ENCODE data around the gene SLC8A3.

The SLC8A3 gene

DNA sequence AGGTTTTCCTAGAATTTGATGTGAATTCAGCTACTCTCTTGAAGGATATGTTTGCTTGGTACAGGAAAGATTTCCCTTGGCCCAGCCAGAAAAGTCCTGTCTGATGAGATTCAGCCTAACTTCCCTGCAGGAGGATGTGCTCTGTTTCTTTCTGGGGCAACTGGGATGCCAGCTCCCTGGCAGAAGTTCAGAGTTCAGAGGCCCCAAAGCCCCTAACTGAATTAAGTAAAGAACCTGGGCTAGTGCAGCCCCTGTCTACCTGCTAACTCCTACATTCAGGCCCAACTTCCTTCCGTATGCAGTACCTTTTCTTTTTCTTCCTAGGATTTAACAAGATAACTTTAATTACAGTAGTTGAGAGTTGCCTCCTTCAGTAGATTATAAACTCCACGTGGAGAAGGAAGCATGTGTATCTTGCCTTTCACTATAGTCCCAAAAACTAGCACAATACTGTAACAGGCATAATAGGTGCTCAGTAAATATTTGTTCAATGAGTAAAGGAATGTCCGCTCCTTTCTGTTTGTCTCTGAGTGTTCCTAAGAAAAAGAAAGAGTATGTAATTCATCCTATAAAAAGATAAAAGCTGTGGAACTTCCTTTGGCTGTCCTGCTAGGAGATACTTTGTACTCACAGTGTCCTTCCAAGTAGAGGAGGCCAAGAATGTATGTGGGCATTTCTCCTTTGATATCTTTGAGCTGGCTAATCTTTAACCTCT, 141.0 kb downstream of the SLC8A3 start:
- no peak for DNase-seq (ENCODE audit: low spot score)
- H3K4me1 ChIP-seq (ENCODE audit: insufficient read depth, poor library complexity, severe bottlenecking) = no peaks in the 10 kb centered on the region
- no peaks in the 10 kb centered on the region for H3K36me3 ChIP-seq (ENCODE audit: low read depth)
- TF ChIP-seq CTCF (IDR thresholded peaks at IDR 0.05; ENCODE audit: poor library complexity, severe bottlenecking) = no peak
- no peak overlapping the region for H3K27ac ChIP-seq (ENCODE audit: poor library complexity, severe bottlenecking)
- no peak overlapping the region for H3K4me3 ChIP-seq (ENCODE audit: severe bottlenecking)
- peaks cover 6% of the 10 kb centered on the region for H3K27me3 ChIP-seq (ENCODE audit: insufficient read depth, poor library complexity, severe bottlenecking)
- peak; percentile 41; the same call in 2 of the 3 replicates for ATAC-seq (ENCODE audit: low read depth)
- H3K9me3 ChIP-seq (ENCODE audit: severe bottlenecking) = no peaks in the 10 kb centered on the region

DNA sequence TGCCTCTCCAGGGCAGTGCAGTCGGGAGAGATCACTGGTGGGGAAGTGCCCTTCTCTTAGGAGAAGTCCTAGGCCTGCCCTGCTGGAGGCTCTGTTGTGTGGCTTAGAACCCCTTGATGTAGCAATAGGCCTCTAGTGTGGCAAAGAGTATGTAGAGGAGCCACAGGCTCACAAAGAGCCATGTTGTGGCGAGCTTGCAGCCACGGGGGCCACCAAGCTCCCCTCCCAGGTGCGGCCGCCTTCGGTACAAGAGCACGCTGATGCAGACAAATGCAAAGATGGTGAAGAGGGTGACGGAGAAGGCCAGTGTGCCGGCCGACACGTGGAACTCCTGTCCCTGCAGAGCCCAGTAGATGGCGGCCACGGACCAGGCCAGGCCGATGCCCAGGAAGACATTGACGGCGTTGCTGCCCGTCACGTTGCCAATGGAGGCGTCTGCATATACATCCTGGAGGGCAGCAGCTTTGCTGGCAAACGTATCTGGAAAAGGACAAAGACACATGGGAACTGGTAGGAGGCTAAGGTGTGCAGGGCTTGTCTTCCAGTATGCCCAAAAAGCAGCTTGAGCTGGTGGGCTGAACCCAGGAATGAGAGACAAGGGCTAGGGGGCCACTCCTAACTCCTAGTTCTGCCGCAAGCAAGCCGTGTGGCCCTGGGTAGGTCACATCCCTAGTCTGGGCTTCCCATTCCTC, 142.8 kb downstream of the SLC8A3 start:
- Histone ChIP-seq H3K27ac (ENCODE audit: poor library complexity, severe bottlenecking) (no peak overlapping the region), H3K9me3 (ENCODE audit: severe bottlenecking) (no peaks in the 10 kb centered on the region), H3K36me3 (ENCODE audit: low read depth) (no peaks in the 10 kb centered on the region), H3K4me1 (ENCODE audit: insufficient read depth, poor library complexity, severe bottlenecking) (no peaks in the 10 kb centered on the region), H3K4me3 (ENCODE audit: severe bottlenecking) (no peak overlapping the region), H3K27me3 (ENCODE audit: insufficient read depth, poor library complexity, severe bottlenecking) (no peaks in the 10 kb centered on the region)
- ATAC-seq (ENCODE audit: low read depth) (peak; percentile 86), DNase-seq (ENCODE audit: low spot score) (no peak)
- peak; percentile 90 for TF ChIP-seq CTCF (IDR thresholded peaks at IDR 0.05; ENCODE audit: poor library complexity, severe bottlenecking)

DNA sequence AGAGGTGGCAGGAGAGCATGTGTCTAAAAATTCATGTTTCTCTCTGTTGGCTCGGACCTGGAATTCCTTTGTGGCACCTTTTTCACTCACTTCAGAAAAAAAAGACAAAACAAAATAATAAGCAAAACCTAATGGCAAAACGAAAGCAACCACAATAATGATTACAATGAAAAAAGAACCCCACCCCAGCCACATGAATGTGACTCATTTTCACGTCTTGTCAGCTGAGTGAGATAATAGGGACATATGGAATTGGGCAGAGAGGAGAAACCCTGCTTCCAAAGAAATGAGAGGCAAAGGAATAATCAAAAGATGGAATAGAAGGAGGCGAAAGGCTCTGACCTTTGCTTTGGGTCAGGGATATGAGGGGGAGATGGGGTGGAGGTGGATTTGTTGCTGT, 143.4 kb downstream of the SLC8A3 start:
- no peak for ATAC-seq (ENCODE audit: low read depth)
- Histone ChIP-seq H3K9me3 (ENCODE audit: severe bottlenecking) (no peaks in the 10 kb centered on the region), H3K4me1 (ENCODE audit: insufficient read depth, poor library complexity, severe bottlenecking) (no peaks in the 10 kb centered on the region), H3K27me3 (ENCODE audit: insufficient read depth, poor library complexity, severe bottlenecking) (no peaks in the 10 kb centered on the region), H3K36me3 (ENCODE audit: low read depth) (no peaks in the 10 kb centered on the region), H3K27ac (ENCODE audit: poor library complexity, severe bottlenecking) (no peak overlapping the region), H3K4me3 (ENCODE audit: severe bottlenecking) (no peak overlapping the region)
- no peak for DNase-seq (ENCODE audit: low spot score)
- no peak for TF ChIP-seq CTCF (IDR thresholded peaks at IDR 0.05; ENCODE audit: poor library complexity, severe bottlenecking)

DNA sequence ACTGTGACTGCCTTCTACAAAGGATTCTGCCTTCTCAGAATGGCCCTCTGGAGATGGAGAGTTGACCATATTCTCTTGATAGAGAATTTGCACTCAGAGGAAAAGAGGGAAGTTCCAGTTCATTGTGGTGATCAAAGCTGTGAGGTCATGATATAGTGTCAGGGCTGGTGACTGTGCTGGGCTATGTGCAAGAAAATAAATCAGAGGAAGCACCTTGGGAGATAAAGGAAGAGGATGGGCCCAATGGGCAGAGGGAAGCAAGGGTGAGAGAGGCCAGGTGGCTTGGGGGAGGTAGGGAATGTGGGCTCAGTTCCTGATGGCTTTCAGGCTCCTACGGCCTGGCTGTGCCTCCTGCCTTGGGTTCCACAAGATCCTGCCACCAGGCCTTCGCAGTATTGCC, 145.8 kb downstream of the SLC8A3 start:
- Histone ChIP-seq H3K27me3 (ENCODE audit: insufficient read depth, poor library complexity, severe bottlenecking) (peaks cover 3% of the 10 kb centered on the region), H3K27ac (ENCODE audit: poor library complexity, severe bottlenecking) (no peak overlapping the region), H3K4me1 (ENCODE audit: insufficient read depth, poor library complexity, severe bottlenecking) (no peaks in the 10 kb centered on the region), H3K36me3 (ENCODE audit: low read depth) (no peaks in the 10 kb centered on the region), H3K4me3 (ENCODE audit: severe bottlenecking) (no peak overlapping the region), H3K9me3 (ENCODE audit: severe bottlenecking) (no peaks in the 10 kb centered on the region)
- DNase-seq (ENCODE audit: low spot score) (no peak), ATAC-seq (ENCODE audit: low read depth) (no peak)
- no peak for TF ChIP-seq CTCF (IDR thresholded peaks at IDR 0.05; ENCODE audit: poor library complexity, severe bottlenecking)

- H3K27ac ChIP-seq (ENCODE audit: poor library complexity, severe bottlenecking) = no peak overlapping the region
- no peak for ATAC-seq (ENCODE audit: low read depth)
- no peak overlapping the region for H3K4me3 ChIP-seq (ENCODE audit: severe bottlenecking)
- no peaks in the 10 kb centered on the region for H3K36me3 ChIP-seq (ENCODE audit: low read depth)
- peaks cover 3% of the 10 kb centered on the region for H3K27me3 ChIP-seq (ENCODE audit: insufficient read depth, poor library complexity, severe bottlenecking)
- TF ChIP-seq CTCF (IDR thresholded peaks at IDR 0.05; ENCODE audit: poor library complexity, severe bottlenecking) = no peak
- peaks cover 5% of the 10 kb centered on the region for H3K4me1 ChIP-seq (ENCODE audit: insufficient read depth, poor library complexity, severe bottlenecking)
- no peaks in the 10 kb centered on the region for H3K9me3 ChIP-seq (ENCODE audit: severe bottlenecking)
- DNase-seq (ENCODE audit: low spot score) = no peak
Measured at GRCh38 chr14:70036665-70037064, 152.1 kb downstream of the SLC8A3 start.

Measured in RWPE2 (cell line).